Ammon's horn (tissue), 1 donor: Measurements from ENCODE around the gene NPY1R.

Experiments used
- DNase-seq: peaks from one replicate; pipeline ENCODE4 v3.0.0-alpha.2; 2016; ENCODE audit warnings: low spot score

NPY1R gene

DNA sequence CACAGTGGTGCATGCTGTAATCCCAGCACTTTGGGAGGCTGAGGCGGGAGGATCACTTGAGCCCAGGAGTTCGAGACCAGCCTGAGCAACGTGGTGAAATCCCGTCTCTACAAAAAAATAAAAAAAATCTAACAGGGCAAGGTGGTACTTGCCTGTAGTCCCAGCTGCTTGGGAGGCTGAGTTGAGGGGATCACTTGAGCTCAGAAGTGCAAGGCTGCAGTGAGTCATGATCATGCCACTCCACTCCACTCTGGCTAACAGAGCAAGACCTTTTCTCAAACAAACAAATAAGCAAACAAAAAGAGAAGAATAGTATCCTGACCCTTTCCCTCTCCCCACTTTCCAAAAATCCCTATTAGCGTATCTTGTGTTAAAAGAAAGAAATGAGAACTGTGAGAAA, 52.7 kb downstream of the NPY1R start:
- DNase-seq = no peak

- no peak for DNase-seq
These were observed 57.5 kb downstream of the NPY1R start for GRCh38 chr4:163274861-163275260.
